Pancreas (tissue), 10 donors: ENCODE results near the gene TRIM71. TPM values are rescaled to one million over a fixed set of nuclear protein-coding genes. Genes with fewer than 3 reads are reported as not detected.
A peak's percentile ranks its signal among the peaks of the same experiment; 100 is the strongest.

Experiments
- ATAC-seq, 4 donors: fragments of 200-7000 bp; cut with Tn5 transposase; one replicate each; pipeline versions ENCODE4 v1.8.0 to v1.9.1; 2020; ENCODE audit warnings: mild to moderate bottlenecking in 4 of 4, moderate library complexity in 4 of 4
- DNase-seq, 6 donors: peaks; one replicate each; pipeline ENCODE4 v3.0.0-alpha.2; 2020
- FAIRE-seq: peaks from 2 replicates; lab custom pipeline; 2012; peaks lifted over from hg19 to GRCh38; lab: Jason Lieb, UNC
- H3K27ac ChIP-seq, 4 donors: fragments of 200-600 bp; sonication (generic); 1 replicate in 3 of 4; 2 replicates in 1 of 4; pipeline versions ENCODE4 v1.5.0 to v1.8.0; 2020
- H3K27me3 ChIP-seq, 4 donors: fragments of 200-600 bp; one replicate each; pipeline ENCODE4 v1.8.0; 2021
- H3K36me3 ChIP-seq, 3 donors: fragments of 200-600 bp; sonication (generic) in 1 of 3; one replicate each; pipeline versions ENCODE4 v1.5.0 to v1.8.0; 2020 to 2021
- H3K4me1 ChIP-seq, 3 donors: fragments of 200-600 bp; one replicate each; pipeline ENCODE4 v1.8.0; 2021
- H3K4me3 ChIP-seq, 4 donors: fragments of 200-600 bp; sonication (generic) in 2 of 4; one replicate each; pipeline versions ENCODE4 v1.5.0 to v1.8.0; 2020 to 2021
- H3K9me3 ChIP-seq, 4 donors: fragments of 200-600 bp; one replicate each; pipeline ENCODE4 v1.8.0; 2021
- WGBS, 2 donors: extraction: QIAGEN DNeasy Blood & Tissue Kit; methylation state at CpG; one replicate each; pipeline ENCODE4 v1.1.7; 2013; 5-methylcytosine and 5-hydroxymethylcytosine counted together
- intact Hi-C, 3 donors: fragments of 100-400 bp; cut with DNase I; formaldehyde crosslinking; loops; one replicate each; pipeline versions ENCODE4 v1.11.1 to v1.14.2; 2022
- polyA plus RNA-seq, 2 donors: library from polyadenylated mRNA; stranded (reverse); fragments of 200-250 nt; gene quantifications; one replicate each; pipeline ENCODE4 v1.2.3, GENCODE V29; 2013
- total RNA-seq, 6 donors: library from RNA; stranded (reverse); fragmentation: NEBNext Ultra II Directional in 4 of 6; extraction: Animal tissue kit (Norgen Biotek cat#: 25700) in 4 of 6; gene quantifications; one replicate each; pipeline versions ENCODE4 v1.2.1 to v1.2.4, GENCODE V29; 2021 to 2023
- TF ChIP-seq, protein P1 (sequence below), 4 donors: fragments of 200-600 bp; sonication (generic) in 3 of 4; IDR thresholded peaks; one replicate each; pipeline versions ENCODE4 v1.5.0 to v1.8.0; 2021; ENCODE audit warnings: antibody characterized with exemption in 4 of 4
- donor health status: healthy with polysubstance abuse.
- donor health status: DM: no; HTN: no; CAD: no; lungs with moderate emphysema.
- donor health status: DM: no; HTN: no; CAD: no.
- donor health status: control.
- donor health status: control.
- donor health status: Bipolar disorder and iron deficiency.
- donor health status: DM: yes; HTN: yes; CAD: no.
- donor health status: DM: no; HTN: no; CAD: no.
- donor health status: DM: no; HTN: no; CAD: no.
- donor health status: DM: yes; HTN: yes; CAD: no.

TRIM71 gene
- total RNA-seq (under 1 TPM in 2 of 6 donors, not detected in 4; 0.03 to 0.28 TPM), polyA plus RNA-seq (under 1 TPM in 1 of 2 donors, not detected in 1; 0.02 TPM)

DNA sequence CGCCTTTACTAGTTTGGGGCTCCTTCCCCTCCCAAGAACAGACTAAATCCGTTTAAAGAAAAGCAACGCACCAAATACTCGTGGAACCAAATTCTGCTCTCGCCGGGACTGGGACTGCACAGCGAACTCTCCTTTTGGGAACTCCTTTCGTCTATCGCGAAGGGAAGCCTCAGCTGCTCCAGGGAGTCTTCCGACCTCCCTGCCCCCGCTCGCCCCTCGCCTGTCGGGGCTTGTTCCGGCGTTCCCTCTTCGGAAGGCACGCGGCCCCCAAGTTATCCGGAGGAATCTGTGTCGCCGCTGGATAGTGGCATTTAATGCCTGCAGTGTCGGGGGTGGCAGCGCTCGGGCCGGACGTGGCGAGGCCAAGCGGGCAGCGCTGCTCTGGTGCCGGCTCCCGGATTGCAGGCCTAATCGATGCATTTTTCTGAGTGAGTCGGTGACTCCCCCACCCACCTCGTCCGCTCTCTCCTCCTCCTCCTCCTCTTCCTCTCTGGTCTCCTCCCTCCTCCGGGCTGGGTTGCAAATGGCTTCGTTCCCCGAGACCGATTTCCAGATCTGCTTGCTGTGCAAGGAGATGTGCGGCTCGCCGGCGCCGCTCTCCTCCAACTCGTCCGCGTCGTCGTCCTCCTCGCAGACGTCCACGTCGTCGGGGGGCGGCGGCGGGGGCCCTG, at the start of gene TRIM71:
Gene TRIM71 (plus strand): TSS at position 440 of the 671 bp plus-strand sequence. CDS start 84 bp downstream, at position 524.
- peaks cover 0 to 35% (median 11%) of the 10 kb centered on the region in 4 donors for H3K27me3 ChIP-seq
- H3K9me3 ChIP-seq: no peaks in the 10 kb centered on the region
- no peak for ATAC-seq
- no peaks in the 10 kb centered on the region for H3K36me3 ChIP-seq
- intact Hi-C loops: no loop called here
- H3K4me1 ChIP-seq: peaks cover 0 to 3% (median 0%) of the 10 kb centered on the region in 3 donors
- no peak for FAIRE-seq
- peak within 1 kb of the TSS; percentile 5 to 45 (median 21) for H3K4me3 ChIP-seq
- TF ChIP-seq, protein P1, sequence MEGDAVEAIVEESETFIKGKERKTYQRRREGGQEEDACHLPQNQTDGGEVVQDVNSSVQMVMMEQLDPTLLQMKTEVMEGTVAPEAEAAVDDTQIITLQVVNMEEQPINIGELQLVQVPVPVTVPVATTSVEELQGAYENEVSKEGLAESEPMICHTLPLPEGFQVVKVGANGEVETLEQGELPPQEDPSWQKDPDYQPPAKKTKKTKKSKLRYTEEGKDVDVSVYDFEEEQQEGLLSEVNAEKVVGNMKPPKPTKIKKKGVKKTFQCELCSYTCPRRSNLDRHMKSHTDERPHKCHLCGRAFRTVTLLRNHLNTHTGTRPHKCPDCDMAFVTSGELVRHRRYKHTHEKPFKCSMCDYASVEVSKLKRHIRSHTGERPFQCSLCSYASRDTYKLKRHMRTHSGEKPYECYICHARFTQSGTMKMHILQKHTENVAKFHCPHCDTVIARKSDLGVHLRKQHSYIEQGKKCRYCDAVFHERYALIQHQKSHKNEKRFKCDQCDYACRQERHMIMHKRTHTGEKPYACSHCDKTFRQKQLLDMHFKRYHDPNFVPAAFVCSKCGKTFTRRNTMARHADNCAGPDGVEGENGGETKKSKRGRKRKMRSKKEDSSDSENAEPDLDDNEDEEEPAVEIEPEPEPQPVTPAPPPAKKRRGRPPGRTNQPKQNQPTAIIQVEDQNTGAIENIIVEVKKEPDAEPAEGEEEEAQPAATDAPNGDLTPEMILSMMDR (IDR thresholded peaks at IDR 0.05): no peak
- 3 to 5% methylated on average over 56 to 59 of the region's 59 CpGs for WGBS, 2 donors
- H3K27ac ChIP-seq: no peak within 1 kb of the TSS
- peak in 1 of 6 donors; percentile 76 for DNase-seq

DNA sequence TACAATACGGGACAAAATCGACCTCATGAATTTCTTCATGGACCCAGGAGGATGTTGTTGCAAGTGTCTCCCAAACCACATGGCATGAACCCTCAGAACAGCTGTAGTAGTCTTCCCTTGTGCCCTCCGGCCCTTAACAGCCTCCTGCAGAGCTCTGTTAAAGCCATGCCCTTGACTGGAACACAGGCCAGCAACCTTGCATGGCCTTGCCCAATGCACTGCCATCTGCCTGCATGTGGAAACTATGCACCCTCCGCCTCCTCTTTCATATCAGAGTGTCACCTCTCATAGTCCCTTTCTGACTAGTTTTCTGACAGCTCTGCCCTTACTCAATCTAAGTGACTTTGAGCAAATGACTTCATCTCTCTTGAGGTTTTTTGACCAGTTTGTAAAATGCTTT, 39.4 kb upstream of the TRIM71 start:
- TF ChIP-seq, protein P1 (IDR thresholded peaks at IDR 0.05): no peak
- Histone ChIP-seq H3K36me3 (peaks cover 0 to 4% (median 0%) of the 10 kb centered on the region in 3 donors), H3K4me3 (no peak overlapping the region), H3K27ac (no peak overlapping the region), H3K4me1 (no peaks in the 10 kb centered on the region), H3K27me3 (no peaks in the 10 kb centered on the region), H3K9me3 (no peaks in the 10 kb centered on the region)
- DNase-seq: no peak
- no peak for FAIRE-seq
- WGBS, 2 donors: 78 to 79% methylated on average over 4 of the region's 4 CpGs
- no peak for ATAC-seq
- intact Hi-C loops: no loop called here

DNA sequence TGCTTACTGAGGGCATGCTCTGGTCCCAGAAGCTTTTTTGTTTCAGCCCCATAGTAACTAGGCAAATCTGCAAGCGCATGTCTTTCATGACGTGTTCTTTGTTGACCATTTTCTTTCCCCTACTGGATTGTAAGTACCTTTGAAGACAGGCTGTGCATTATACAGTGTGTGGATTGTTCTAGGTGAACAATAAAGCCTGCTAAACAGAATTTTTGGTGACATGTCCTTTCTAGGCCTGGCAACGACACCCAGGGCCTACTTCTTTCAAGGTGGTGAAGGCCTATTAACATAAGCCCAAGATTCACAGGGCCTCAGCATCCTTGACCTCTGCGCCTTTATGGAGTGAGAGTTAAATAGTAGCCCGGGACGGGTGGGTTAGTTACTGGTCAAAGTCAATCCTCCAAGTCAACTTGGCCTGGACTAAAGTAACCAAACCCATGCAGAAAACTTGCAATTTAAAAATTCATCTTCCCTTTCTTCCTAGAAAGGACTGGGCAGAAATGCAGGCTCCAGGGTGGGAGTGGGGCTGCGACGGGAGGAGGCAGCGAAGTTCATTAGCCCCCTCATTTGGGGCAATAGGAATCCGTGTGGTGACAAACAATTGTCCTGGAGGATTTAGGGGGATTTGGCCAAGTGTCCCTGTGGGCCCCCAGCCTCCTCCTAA, 37.6 kb upstream of the TRIM71 start:
- Histone ChIP-seq H3K4me1 (no peaks in the 10 kb centered on the region), H3K27me3 (no peaks in the 10 kb centered on the region), H3K4me3 (peak overlapping the region in 2 of 4 donors; percentile 48 to 61), H3K27ac (no peak overlapping the region), H3K9me3 (no peaks in the 10 kb centered on the region), H3K36me3 (no peaks in the 10 kb centered on the region)
- ATAC-seq (no peak), FAIRE-seq (no peak), DNase-seq (no peak)
- intact Hi-C loops: no loop called here
- WGBS, 2 donors: 85 to 93% methylated on average over 10 of the region's 10 CpGs
- TF ChIP-seq, protein P1 (IDR thresholded peaks at IDR 0.05): no peak

DNA sequence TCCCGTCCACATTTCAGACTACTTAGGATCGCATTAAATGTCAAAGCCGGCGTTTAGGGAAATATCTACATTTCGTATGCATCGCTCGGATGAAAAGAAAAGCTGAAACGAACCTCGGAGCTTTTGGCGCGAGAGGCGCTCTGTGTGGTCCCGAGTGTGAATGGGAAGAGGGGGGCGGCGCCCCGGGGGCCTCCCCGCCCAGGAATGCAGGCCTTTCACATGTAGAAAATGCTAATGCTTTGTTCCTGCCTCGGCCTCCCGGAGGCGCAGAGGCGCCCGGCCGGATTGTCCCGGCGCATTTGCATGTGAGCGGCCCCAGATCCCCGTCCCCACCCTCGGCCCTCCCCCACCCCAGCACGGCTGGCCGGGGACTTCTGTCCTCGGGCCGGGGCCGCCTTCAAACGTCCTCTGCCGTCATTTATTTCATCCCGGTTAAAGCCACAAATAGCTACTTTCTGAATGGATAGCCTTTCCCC, 37.0 kb upstream of the TRIM71 start:
- H3K27me3 ChIP-seq: no peaks in the 10 kb centered on the region
- H3K36me3 ChIP-seq: no peaks in the 10 kb centered on the region
- H3K27ac ChIP-seq: no peak overlapping the region
- TF ChIP-seq, protein P1 (IDR thresholded peaks at IDR 0.05): no peak
- FAIRE-seq (no peak), ATAC-seq (peak; percentile 60 to 85 (median 72)), DNase-seq (peak; percentile 18 to 69 (median 27))
- 3 to 6% methylated on average over 36 of the region's 36 CpGs for WGBS, 2 donors
- no peaks in the 10 kb centered on the region for H3K9me3 ChIP-seq
- intact Hi-C loops: no loop called here
- no peaks in the 10 kb centered on the region for H3K4me1 ChIP-seq
- peak overlapping the region; percentile 21 to 61 (median 36) for H3K4me3 ChIP-seq
